ENCODE data around the gene LONP2.

DNA sequence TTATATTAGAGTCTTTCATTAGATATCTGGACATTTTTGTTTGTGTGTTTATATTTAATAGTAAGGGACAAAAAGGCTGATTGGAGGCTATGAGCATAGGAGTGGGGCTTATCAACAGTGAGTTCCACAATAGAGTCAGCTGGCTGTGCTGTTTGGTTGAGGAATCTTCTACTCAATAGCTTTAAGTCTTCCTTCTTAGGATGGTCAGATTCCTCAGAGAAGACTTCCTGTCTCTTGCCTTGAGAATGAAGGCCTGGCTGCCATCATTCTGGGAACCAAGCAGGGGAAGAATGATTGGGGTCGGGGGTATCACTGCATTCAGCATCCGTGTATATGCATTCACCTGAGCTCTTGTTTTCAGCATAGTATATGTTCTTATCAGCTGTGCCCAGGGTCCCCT, 35.1 kb downstream of the LONP2 start:
- TF ChIP-seq, protein P1, sequence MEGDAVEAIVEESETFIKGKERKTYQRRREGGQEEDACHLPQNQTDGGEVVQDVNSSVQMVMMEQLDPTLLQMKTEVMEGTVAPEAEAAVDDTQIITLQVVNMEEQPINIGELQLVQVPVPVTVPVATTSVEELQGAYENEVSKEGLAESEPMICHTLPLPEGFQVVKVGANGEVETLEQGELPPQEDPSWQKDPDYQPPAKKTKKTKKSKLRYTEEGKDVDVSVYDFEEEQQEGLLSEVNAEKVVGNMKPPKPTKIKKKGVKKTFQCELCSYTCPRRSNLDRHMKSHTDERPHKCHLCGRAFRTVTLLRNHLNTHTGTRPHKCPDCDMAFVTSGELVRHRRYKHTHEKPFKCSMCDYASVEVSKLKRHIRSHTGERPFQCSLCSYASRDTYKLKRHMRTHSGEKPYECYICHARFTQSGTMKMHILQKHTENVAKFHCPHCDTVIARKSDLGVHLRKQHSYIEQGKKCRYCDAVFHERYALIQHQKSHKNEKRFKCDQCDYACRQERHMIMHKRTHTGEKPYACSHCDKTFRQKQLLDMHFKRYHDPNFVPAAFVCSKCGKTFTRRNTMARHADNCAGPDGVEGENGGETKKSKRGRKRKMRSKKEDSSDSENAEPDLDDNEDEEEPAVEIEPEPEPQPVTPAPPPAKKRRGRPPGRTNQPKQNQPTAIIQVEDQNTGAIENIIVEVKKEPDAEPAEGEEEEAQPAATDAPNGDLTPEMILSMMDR (IDR thresholded peaks at IDR 0.05; ENCODE audit: low read length) = no peak
- TF ChIP-seq EZH2 (optimal IDR thresholded peaks at IDR 0.05; ENCODE audit: low read depth, low read length) = no peak
